HG02588 (cell line): ENCODE measurements around the gene URGCP.

Experiments
- ATAC-seq: cut with Tn5 transposase; IDR thresholded peaks from one replicate; pipeline ENCODE4 v1.9.1; 2021; ENCODE audit warnings: mild to moderate bottlenecking, moderate library complexity; ENCODE audit not compliant: unreplicated experiment

Gene URGCP, protein sequence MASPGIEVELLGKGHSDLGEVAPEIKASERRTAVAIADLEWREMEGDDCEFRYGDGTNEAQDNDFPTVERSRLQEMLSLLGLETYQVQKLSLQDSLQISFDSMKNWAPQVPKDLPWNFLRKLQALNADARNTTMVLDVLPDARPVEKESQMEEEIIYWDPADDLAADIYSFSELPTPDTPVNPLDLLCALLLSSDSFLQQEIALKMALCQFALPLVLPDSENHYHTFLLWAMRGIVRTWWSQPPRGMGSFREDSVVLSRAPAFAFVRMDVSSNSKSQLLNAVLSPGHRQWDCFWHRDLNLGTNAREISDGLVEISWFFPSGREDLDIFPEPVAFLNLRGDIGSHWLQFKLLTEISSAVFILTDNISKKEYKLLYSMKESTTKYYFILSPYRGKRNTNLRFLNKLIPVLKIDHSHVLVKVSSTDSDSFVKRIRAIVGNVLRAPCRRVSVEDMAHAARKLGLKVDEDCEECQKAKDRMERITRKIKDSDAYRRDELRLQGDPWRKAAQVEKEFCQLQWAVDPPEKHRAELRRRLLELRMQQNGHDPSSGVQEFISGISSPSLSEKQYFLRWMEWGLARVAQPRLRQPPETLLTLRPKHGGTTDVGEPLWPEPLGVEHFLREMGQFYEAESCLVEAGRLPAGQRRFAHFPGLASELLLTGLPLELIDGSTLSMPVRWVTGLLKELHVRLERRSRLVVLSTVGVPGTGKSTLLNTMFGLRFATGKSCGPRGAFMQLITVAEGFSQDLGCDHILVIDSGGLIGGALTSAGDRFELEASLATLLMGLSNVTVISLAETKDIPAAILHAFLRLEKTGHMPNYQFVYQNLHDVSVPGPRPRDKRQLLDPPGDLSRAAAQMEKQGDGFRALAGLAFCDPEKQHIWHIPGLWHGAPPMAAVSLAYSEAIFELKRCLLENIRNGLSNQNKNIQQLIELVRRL

DNA sequence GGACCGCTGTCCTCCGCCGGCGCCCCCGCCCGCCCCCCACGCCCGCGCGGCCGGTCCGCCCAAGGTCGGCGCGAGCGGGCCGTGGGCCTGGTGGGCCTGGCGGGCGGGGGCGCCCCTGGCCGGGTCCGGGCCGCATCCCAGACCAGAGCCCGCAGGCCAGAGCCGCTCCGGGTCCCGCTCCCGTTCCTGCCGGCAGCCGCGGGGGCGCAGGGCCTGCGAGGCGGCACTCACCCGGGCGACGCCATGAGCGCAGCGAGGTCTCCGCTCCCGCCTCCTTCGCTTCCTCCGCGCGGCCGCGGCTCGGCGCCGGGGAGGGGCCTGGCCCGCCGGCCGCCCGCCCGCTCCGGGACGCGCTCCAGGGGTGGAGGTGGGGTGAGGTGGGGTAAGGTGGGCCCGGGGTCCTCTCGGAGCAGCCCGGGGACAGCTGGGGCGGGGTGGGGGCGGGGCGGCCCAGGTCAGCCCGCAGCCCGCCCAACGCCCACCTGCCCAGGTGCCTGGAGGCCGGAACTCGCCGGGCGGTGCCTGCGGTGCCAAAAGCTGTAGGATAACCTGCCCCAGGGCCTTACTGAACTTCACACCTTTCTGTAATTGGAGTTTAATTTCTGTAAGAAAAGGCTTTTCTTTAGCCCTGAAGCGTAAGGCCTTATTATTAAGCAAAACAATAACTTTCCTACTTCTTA, at the start of gene URGCP:
URGCP (minus strand) TSS at position 266 of the 680 bp plus-strand sequence; CDS start at position 245, 21 bp downstream.
- ATAC-seq = peak; percentile 74

DNA sequence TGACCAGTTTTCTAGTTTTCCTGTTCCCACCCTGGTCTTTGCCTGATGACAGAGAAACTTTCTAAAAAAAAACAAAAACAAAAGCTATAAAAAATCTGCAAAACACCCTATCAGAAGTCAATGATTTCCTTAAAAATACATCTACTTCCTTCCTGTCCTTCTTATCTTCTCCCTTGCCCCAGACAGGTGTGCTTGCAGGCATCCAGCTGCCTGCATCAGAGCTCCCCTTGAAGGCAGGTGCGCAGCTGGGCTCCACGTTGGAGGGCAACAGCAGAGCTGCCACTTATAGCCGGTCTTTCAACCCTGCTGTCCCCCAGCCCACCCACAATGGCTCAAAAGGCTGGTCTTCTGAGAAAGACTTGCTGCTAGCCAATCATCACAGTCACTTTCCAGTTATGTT, 49.6 kb upstream of the URGCP start:
- no peak for ATAC-seq

DNA sequence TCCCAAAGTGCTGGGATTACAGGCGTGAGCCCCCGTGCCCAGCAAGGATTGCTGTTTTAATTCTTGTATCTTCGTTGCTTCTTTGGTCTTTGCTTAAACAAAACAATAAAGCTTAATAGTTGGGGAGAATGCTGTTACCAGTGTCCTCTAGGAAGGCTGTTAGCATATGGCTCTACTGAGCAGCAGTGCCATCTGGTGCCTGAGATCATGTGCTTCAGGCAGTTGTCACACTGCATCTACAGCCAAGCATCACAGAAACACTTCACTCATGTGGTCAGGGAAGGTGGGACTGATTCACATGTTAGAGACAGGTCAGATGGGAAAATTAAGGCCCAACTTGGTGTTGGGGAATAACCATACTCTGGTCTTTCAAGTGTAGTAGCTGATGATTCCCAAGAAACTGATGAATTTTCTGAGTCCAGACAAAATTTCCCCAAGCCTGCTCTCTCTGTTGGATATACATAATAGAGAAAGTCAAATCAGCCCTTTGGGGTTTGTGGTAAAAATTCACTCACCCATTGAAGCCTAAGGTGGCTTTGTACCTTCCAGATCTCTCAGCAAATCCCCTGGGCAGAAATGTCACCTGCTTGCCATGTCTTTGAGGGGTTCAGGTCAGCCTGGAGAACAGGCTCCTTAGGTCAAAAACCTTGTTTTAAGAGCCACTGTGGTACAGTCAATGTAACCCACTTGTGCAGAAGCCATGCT, 48.3 kb upstream of the URGCP start:
- no peak for ATAC-seq

DNA sequence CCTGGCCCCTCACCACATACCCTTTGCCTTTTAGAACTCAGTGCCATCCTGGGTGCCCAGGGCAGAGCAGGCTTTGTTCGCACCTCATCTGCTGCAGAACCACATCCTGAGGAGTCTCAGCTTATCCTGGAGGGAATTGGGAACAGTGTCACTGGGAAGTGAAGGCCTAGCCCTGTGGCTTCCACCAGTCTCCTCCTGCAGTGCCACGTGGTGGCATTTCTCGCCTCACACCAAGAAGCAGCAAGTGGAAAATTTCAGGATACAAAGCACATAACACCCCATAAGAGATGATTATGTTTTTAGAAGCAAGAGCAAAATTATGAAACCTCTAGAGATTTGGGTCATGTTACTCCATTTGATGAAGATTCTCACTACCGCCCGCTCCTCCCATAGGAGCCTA, 46.7 kb upstream of the URGCP start:
- no peak for ATAC-seq

DNA sequence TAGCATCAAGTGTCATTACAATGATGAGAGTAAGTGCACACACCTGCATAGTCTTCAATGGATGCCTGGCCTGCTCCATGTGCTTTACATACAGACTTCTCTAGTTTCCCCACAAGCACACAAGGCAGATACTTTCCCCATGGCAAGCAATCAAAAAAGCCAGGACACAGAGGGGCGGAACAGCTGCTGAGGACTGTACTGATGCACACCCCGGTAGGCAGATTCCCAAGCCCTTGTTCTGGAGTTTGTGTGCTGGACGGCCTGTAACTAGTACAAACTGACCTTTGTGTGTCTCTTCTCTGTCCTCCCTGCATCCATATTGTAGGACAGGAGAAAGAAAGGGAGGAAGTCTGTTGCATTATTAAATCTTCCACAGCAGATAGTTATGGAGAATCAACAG, 45.6 kb upstream of the URGCP start:
- ATAC-seq = no peak

DNA sequence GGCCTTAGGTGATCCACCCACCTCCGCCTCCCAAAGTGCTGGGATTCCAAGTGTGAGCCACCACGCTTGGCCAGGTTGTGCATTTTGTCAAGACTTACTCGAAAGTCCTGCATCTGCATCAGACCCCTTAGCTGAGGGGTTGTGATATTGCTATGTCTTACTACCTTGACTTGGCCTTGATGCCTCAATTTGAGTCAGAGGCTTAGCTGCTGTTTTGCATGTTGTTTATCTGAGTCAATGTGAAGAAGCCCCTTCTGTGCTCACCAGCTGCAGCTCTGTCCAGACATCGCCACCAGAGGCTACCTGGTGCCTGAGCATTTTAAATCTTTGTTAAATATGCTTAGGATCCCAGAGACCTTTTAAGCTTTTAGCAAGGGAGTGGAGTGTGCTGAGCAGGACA, 37.9 kb upstream of the URGCP start:
- ATAC-seq = no peak

DNA sequence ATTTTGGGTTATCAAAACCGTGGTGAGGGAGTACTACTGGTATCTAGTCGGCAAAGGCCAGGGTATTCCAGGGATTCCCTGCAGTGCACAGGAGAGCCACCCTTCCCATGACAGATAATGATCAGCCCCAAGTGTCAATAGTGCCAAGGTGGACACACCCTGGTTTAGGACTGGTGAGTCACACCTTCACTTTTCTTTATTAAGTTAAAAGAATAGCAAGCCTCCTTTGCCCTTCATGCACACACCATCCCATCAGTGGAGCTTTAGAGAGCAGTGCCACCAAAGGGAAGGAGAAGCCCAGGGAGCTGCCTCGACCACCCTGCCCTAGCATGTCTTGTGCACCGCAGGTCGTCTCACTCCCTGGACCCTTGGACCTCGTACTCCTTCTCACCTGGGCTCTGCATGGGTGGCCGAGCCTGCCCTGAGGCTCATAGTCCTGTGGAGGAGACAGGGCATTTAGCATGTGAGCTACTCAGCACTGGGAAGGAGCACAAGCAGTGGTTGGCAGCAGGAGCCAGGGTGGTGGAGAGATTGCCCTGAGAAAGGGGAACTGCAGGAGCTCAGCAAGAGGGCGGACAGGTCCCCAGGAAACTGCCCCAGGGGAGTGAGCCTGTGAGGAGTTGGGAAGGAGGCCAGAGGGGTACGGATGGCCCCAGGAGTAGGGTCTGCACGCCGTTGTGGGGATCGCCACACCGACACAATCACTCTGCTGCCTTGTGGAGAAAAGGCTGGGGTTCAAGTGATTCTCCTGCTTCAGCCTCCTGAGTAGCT, 37.2 kb upstream of the URGCP start:
- no peak for ATAC-seq

DNA sequence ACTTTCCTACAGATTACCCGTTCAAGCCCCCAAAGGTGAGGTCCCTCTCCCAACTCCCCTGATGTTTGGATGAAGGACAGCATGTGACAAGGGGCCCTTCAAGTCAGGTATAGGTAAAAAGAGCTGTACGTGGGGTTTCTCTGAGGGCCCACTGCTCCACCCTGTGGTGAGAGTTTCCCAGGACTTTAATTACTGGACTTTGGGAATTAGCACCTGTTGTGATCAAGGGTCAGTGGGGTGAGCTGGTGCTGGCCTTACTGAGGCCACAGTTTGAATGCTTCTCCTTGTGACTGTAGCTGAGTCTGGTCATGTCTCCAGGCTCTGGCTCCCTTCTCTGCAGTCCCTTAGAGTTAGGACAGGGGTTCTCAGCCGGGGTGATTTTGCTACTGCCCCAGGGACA, 36.6 kb upstream of the URGCP start:
- no peak for ATAC-seq

DNA sequence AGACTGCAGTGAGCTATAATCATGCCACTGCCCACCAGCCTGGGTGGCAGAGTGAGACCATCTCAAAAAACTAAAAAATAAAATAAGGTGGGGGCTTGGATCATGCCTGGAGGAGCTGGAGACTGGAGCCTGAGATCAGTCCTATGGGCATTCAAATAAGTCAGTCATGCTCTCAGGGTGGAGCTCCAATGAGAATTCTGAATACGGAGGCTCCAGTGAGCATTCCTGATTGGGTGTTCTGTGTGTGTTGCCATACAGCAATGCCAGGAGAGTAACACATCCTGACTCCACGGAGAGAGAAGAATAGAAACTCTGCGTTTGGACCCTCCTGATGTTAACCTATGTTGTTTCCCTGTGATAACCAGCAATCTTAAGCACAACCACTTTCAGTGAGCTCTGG, 35.9 kb upstream of the URGCP start:
- ATAC-seq = no peak

DNA sequence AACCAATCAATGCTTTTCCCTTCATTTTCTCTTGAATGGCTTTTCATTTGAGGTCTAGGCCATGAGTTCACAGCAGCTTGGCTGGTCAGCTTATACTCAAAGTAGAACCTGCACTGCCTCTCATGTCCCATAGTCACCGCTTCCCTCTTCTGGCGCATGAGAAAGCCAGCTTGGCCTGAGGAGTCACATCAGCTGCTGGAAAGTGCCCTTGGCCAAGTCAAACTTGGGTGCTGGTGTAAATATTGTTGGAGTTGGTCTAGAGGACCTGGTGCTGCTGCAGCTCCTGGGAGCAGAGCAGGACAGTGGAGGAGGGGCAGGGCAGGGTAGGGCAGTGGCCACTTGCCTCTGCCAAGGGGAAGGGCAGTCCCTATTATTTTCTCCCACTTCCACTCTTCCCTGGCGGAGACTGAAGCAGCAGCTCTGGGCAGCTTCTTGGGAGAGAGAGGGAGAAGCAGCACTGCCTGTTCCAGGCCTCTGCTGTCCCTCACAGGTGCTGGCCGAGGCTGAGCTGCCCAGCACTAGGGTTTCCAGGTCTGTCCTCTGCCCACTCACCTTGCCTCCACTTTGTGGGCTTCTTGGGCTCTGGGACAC, 32.6 kb upstream of the URGCP start:
- ATAC-seq = no peak

DNA sequence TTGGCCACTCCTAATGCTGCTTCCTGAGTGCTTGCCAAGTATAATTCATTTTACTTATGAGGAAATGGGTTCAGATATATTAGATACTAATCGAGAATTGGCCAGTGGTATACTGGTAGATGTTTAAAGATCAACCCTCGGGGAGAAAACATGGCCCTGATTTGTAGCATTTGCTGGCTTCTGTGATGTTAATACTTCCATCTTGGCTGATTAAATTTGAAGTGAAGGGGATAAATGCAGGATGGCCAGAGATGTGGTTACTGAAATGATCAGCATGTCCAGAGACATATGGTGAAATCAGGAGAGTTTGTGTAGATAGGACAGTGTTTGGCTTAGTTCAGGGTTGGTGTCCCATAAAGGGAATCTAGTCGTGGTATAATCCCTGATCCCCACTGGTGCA, 31.0 kb upstream of the URGCP start:
- no peak for ATAC-seq

DNA sequence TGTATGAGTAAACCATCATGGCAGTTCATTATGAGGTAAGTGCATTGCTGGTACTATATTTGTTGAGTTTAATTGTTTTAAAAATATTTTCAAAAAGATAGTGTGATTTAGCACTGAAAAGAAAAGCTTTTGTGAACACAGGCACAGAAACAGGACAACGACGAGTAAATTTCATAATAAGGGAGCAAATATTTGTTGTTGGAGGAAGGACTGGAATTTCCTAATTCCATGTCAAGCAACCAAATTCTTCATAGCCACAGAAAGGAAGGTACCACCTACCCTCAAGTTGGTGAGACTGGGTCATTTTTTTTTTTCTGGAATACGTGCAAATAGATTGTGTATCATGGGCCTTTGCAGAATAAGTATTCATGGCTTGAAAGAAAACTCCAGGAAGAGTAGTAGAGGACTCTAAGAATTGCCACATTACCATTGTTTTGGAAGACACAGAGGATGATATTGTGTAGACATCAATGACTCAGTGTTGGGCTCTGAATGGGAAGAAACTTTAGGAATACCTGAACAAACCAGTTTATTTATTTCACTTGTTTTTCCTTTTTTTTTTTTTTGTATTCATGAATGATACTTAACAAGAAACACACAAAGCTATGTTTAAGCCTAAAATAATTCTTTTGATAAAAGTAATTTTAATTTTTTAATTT, 27.6 kb upstream of the URGCP start:
- ATAC-seq = no peak

DNA sequence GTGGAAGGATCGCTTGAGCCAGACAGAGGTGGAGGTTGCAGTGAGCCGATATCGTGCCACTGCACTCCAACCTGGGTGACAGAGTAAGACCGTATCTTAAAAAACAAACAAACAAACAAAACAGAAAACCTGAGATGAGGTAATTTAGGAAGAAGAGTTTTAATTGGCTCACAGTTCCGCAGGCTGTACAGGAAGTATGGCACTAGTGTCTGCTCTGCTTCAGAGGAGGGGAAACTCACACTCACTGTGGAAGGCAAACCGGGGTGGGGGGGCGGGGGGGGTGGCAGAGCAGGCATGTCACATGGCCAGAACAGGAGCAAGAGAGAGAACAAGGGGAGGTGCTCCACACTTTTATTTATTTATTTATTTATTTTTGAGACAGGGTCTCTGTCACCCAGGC, 24.9 kb upstream of the URGCP start:
- no peak for ATAC-seq

DNA sequence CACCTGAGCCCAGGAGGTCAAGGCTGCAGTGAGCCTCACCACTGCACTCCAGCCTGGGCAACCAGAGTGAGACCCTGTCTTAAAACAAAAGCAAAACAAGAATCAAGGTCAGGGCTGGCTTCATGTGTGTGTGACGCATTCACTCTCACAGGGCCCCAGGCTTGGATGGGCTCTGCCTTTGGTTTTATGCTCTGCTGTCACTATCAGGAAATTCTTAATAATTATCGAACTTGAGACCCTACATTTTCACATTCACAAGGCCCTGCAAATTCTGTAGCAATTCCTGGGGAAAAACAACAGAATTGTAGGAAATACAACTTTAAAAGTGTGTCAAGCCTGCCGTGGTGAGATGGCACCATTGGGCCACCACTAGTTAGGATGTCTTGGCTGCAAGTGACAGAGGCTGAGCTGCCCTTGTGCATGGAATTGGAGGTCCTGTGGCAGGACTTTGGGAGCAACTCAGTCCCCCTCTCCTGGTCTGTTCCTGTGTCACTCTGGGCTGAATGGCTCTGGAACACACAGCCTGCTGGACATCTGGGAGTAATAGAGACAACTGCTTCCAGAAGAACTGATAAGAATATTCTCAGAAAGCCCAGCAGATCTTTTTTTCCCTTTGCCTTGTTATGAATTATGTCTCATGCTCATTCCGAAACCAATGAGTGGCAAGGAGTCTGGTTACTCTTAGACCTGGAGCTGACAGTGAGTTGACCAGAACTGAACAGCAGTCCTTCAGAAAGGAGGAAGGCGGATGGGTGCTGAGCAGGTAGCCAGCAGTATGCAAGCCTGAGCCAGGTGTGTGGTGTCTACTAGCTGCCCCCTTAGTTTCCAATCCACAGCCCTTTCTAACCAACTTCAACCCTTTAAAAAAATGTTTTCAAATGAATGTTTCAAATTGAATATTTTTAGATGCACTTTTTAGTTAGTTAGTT, 23.4 kb upstream of the URGCP start:
- no peak for ATAC-seq

DNA sequence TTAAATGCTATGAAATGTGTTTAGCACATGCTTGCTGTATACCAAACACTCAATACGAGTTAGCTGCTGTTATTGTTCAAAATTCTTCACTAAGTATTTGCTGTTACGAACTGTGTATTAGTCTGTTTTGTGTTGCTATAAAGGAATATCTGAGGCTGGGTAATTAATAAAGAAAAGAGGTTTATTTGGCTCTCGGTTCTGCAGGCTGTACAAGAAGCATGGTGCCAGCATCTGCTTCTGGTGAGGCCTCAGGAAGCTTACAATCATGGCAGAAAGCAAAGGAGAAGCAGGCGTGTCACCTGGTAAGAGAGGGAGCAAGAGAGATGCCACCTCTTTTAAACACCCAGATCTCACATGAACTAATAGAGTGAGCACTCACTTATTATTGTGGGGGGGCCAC, 21.4 kb upstream of the URGCP start:
- ATAC-seq = no peak

DNA sequence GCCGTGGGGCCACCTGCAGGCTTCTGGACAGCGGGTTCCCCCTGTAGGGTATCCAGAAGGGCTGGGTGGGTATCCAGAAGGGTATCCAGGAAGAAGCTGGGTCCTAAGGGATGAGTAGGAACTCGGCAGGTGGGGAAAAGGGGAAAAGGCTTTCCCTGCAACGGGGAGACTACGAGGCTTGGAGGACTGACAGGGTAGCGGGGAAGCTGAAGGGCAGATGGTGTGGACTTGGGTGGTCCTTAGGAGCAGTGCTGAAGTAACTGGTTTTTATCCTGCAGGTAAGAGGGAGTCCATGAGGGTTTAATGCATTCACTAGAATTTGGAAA, 20.4 kb upstream of the URGCP start:
- ATAC-seq = peak; percentile 16

DNA sequence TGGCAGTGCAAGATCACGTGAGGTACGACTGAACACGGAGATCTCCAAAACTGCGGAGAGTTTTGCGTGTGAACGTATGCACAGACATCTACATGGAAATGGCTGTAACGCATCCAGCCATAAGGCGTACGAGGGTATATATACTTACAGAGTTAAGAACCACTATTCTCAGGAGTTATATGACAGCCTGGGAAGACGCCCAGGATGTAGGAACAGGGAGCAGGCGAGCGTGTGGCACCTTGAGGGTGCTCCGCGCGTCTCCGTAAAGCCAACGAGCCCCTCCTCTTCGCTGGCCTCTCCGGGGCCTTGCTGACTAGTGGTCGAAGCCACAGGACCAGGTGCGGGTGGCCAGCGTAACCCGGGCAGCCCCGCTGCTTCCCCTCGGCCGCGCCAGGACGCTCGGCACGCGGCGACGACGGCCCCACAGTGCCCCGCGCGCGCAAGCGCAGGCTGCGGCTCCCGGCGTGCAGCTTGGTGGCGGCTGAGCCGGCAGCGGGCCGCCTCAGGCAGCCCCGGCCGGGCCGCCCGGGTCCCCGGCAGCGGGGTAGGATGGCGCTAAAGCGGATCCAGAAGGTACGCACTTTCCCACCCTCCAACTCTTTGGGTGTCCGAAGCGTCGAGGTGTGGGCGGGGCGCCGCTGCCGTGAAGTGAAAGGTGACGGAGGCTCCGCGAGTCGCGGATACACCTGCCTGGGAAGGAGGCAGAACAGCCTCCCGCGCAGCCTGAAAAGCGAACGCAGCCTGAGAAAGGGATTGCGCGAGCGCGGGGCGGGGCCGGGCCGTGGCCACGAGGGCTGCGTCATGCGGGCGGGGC, 19.8 kb upstream of the URGCP start, which contains the start of gene UBE2D4:
UBE2D4 (plus strand) TSS at position 453 of the 814 bp plus-strand sequence; CDS start at position 550, 97 bp downstream.
- peak; percentile 90 for ATAC-seq
